ENCODE measurements around the gene IL3.

Gene IL3

DNA sequence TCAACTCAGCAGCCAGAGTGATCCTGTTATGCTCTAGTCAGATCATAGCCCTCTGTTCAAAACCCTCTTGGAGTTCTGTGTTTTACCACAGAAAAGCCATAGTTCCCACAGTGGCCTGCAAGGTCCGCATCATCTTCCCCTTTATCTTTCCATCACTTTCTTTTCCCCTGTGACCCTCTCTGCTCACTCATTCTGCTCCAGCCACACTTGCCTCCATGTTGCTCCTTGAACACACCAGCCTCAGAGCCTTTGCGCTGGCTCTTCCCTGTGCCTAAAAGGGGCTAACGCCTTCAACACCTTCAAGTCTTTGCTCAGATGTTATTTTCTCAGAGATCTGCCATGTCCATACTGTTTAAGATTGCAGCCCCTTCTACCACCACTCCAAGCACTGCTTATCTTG is 39.5 kb downstream of the IL3 start:
- no peak for ATAC-seq
- TF ChIP-seq, protein P1, sequence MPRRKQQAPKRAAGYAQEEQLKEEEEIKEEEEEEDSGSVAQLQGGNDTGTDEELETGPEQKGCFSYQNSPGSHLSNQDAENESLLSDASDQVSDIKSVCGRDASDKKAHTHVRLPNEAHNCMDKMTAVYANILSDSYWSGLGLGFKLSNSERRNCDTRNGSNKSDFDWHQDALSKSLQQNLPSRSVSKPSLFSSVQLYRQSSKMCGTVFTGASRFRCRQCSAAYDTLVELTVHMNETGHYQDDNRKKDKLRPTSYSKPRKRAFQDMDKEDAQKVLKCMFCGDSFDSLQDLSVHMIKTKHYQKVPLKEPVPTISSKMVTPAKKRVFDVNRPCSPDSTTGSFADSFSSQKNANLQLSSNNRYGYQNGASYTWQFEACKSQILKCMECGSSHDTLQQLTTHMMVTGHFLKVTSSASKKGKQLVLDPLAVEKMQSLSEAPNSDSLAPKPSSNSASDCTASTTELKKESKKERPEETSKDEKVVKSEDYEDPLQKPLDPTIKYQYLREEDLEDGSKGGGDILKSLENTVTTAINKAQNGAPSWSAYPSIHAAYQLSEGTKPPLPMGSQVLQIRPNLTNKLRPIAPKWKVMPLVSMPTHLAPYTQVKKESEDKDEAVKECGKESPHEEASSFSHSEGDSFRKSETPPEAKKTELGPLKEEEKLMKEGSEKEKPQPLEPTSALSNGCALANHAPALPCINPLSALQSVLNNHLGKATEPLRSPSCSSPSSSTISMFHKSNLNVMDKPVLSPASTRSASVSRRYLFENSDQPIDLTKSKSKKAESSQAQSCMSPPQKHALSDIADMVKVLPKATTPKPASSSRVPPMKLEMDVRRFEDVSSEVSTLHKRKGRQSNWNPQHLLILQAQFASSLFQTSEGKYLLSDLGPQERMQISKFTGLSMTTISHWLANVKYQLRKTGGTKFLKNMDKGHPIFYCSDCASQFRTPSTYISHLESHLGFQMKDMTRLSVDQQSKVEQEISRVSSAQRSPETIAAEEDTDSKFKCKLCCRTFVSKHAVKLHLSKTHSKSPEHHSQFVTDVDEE (CRISPR knock-in tag; IDR thresholded peaks at IDR 0.05): no peak
- TF ChIP-seq CSDC2 (CRISPR knock-in tag; IDR thresholded peaks at IDR 0.05) (no peak), RARB (CRISPR knock-in tag; IDR thresholded peaks at IDR 0.05) (no peak), ZC3H10 (CRISPR knock-in tag; IDR thresholded peaks at IDR 0.05) (no peak)

GRCh38 chr5:132100672-132101261 is 40.3 kb downstream of the IL3 start:
- no peak for ATAC-seq

GRCh38 chr5:132101385-132101880 is 41.0 kb downstream of the IL3 start:
- TF ChIP-seq, protein P2, sequence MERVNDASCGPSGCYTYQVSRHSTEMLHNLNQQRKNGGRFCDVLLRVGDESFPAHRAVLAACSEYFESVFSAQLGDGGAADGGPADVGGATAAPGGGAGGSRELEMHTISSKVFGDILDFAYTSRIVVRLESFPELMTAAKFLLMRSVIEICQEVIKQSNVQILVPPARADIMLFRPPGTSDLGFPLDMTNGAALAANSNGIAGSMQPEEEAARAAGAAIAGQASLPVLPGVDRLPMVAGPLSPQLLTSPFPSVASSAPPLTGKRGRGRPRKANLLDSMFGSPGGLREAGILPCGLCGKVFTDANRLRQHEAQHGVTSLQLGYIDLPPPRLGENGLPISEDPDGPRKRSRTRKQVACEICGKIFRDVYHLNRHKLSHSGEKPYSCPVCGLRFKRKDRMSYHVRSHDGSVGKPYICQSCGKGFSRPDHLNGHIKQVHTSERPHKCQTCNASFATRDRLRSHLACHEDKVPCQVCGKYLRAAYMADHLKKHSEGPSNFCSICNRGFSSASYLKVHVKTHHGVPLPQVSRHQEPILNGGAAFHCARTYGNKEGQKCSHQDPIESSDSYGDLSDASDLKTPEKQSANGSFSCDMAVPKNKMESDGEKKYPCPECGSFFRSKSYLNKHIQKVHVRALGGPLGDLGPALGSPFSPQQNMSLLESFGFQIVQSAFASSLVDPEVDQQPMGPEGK (CRISPR knock-in tag; IDR thresholded peaks at IDR 0.05; ENCODE audit: borderline replicate concordance): no peak
- no peak for TF ChIP-seq ZFP30 (CRISPR knock-in tag; IDR thresholded peaks at IDR 0.05)
- TF ChIP-seq, protein P1 (CRISPR knock-in tag; IDR thresholded peaks at IDR 0.05): no peak
- no peak for TF ChIP-seq ZNF8 (CRISPR knock-in tag; IDR thresholded peaks at IDR 0.05)
- no peak for TF ChIP-seq BACH2 (CRISPR knock-in tag; IDR thresholded peaks at IDR 0.05; ENCODE audit: borderline replicate concordance)
- ATAC-seq: no peak

More at GRCh38 chr5:132100672-132101261, 40.3 kb downstream of the IL3 start:
- TF ChIP-seq ZNF8 (CRISPR knock-in tag; IDR thresholded peaks at IDR 0.05) (no peak), TCF4 (CRISPR knock-in tag; IDR thresholded peaks at IDR 0.05; ENCODE audit: borderline replicate concordance) (no peak), ZFP3 (CRISPR knock-in tag; IDR thresholded peaks at IDR 0.05) (no peak), CREB5 (CRISPR knock-in tag; IDR thresholded peaks at IDR 0.05; ENCODE audit: low read depth) (no peak), SNAI2 (CRISPR knock-in tag; IDR thresholded peaks at IDR 0.05) (no peak), TOX (CRISPR knock-in tag; IDR thresholded peaks at IDR 0.05; ENCODE audit: borderline replicate concordance) (no peak), RARB (CRISPR knock-in tag; IDR thresholded peaks at IDR 0.05) (no peak), ZNF70 (CRISPR knock-in tag; IDR thresholded peaks at IDR 0.05) (no peak), CSDC2 (CRISPR knock-in tag; IDR thresholded peaks at IDR 0.05) (no peak), CSRNP3 (CRISPR knock-in tag; IDR thresholded peaks at IDR 0.05) (no peak), ESRRG (CRISPR knock-in tag; IDR thresholded peaks at IDR 0.05) (no peak), ISL1 (CRISPR knock-in tag; IDR thresholded peaks at IDR 0.05) (no peak), ARNTL (CRISPR knock-in tag; IDR thresholded peaks at IDR 0.05; ENCODE audit: borderline replicate concordance, low read depth) (no peak), OSR1 (CRISPR knock-in tag; IDR thresholded peaks at IDR 0.05) (no peak), ZFP30 (CRISPR knock-in tag; IDR thresholded peaks at IDR 0.05) (no peak), GLIS3 (CRISPR knock-in tag; IDR thresholded peaks at IDR 0.05) (no peak), ZC3H10 (CRISPR knock-in tag; IDR thresholded peaks at IDR 0.05) (no peak)
- TF ChIP-seq, protein P2 (CRISPR knock-in tag; IDR thresholded peaks at IDR 0.05; ENCODE audit: borderline replicate concordance): no peak
- TF ChIP-seq, protein P3, sequence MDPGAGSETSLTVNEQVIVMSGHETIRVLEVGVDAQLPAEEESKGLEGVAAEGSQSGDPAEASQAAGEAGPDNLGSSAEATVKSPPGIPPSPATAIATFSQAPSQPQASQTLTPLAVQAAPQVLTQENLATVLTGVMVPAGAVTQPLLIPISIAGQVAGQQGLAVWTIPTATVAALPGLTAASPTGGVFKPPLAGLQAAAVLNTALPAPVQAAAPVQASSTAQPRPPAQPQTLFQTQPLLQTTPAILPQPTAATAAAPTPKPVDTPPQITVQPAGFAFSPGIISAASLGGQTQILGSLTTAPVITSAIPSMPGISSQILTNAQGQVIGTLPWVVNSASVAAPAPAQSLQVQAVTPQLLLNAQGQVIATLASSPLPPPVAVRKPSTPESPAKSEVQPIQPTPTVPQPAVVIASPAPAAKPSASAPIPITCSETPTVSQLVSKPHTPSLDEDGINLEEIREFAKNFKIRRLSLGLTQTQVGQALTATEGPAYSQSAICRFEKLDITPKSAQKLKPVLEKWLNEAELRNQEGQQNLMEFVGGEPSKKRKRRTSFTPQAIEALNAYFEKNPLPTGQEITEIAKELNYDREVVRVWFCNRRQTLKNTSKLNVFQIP (CRISPR knock-in tag; IDR thresholded peaks at IDR 0.05; ENCODE audit: borderline replicate concordance, low read depth): no peak
